Rectal smooth muscle tissue (tissue), 1 donor: ENCODE results near the gene ESYT3.

Experiments
- H3K27ac ChIP-seq: one replicate; pipeline ENCODE4 v1.7.0; 2013; ENCODE audit warnings: low read depth, low read length, inconsistent platforms
- H3K27me3 ChIP-seq: one replicate; pipeline ENCODE4 v1.7.0; 2013; ENCODE audit warnings: low read length; ENCODE audit not compliant: control insufficient read depth, insufficient read depth
- H3K36me3 ChIP-seq: one replicate; pipeline ENCODE4 v1.7.0; 2013; ENCODE audit warnings: low read length; ENCODE audit not compliant: control insufficient read depth, insufficient read depth
- H3K4me1 ChIP-seq: one replicate; pipeline ENCODE4 v1.7.0; 2013; ENCODE audit warnings: low read length; ENCODE audit not compliant: control insufficient read depth, insufficient read depth
- H3K4me3 ChIP-seq: one replicate; pipeline ENCODE4 v1.7.0; 2013; ENCODE audit warnings: low read length
- H3K9ac ChIP-seq: one replicate; pipeline ENCODE4 v1.7.0; 2013; ENCODE audit warnings: low read length

ESYT3 gene

DNA sequence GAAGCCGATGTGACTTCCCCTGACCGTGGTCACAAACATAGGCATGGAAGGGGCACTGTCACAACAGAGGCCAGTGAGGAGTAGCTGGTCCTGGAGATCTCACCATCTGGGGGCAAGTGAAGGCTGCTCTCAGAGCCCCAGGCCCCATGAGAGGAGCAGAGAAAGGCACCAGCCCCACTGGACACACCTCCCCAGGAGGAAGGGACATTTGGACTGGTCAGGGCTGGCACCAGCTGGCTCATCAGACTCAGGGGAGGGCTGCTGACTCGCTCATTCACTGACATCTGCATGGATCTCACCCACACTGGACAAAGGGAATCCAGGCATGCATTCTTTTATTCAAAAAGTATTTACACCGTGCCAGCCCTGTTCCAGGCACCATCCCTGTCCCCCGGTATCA, 26.8 kb downstream of the ESYT3 start:
- no peak overlapping the region for H3K9ac ChIP-seq
- H3K27ac ChIP-seq = no peak overlapping the region
- no peaks in the 10 kb centered on the region for H3K36me3 ChIP-seq
- no peak overlapping the region for H3K4me3 ChIP-seq
- no peaks in the 10 kb centered on the region for H3K27me3 ChIP-seq
- no peaks in the 10 kb centered on the region for H3K4me1 ChIP-seq

DNA sequence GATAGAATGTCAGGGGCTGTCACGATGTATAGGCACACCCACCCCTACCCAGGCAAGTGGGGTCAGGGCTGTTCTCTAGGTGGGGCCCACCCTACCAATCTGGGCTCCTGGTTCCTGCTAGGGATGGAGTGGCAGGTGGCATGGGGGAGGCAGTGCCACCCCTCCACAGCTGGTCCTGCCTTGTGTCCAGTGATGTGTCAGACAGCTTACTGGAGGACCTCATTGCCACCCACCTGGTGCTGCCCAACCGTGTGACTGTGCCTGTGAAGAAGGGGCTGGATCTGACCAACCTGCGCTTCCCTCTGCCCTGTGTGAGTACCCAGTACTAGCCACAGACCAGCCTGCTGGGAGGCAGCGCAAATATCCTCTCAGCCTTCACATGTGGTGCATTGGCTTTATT, 27.5 kb downstream of the ESYT3 start:
- Histone ChIP-seq H3K27ac (no peak overlapping the region), H3K9ac (no peak overlapping the region), H3K36me3 (no peaks in the 10 kb centered on the region), H3K27me3 (no peaks in the 10 kb centered on the region), H3K4me3 (no peak overlapping the region), H3K4me1 (no peaks in the 10 kb centered on the region)

DNA sequence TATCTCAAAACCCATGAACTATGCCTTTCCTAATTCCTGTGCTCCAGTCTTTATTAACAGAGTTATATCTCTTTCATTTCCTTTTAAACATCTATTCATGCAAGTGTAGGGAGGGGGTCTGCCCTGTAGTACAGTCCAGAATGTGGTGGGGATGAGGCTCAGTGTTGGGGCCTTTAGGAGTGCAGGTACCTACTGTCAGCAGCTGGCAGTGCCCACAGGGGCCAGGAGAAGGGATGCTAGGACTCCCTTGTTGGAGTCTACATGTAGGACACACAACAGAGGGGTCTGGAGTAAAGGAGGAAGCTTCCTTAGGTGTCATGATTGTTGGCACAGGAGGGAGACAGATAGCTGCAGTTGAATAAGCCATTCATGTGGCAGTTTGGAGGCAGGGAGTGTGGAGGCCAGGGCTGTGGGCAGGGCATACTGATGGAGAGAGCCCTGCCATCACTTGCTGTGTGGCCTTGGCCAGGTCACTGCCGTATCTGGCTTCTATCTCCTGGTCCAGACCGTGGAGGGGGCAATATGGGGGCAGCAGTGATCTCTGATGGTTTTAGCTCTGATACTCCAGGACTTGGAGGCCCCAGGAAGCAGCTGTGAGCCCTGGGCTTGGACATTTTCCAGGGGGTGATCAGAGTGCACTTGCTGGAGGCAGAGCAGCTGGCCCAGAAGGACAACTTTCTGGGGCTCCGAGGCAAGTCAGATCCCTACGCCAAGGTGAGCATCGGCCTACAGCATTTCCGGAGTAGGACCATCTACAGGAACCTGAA, 29.5 kb downstream of the ESYT3 start:
- Histone ChIP-seq H3K4me1 (peaks cover 6% of the 10 kb centered on the region), H3K36me3 (no peaks in the 10 kb centered on the region), H3K4me3 (no peak overlapping the region), H3K9ac (no peak overlapping the region), H3K27ac (no peak overlapping the region), H3K27me3 (no peaks in the 10 kb centered on the region)

- Histone ChIP-seq H3K27me3 (no peaks in the 10 kb centered on the region), H3K4me3 (no peak overlapping the region), H3K9ac (no peak overlapping the region), H3K27ac (no peak overlapping the region), H3K4me1 (peaks cover 11% of the 10 kb centered on the region), H3K36me3 (no peaks in the 10 kb centered on the region)
Measured at GRCh38 chr3:138464491-138464860, 30.1 kb downstream of the ESYT3 start.

GRCh38 chr3:138465451-138465850, 31.0 kb downstream of the ESYT3 start:
- no peaks in the 10 kb centered on the region for H3K36me3 ChIP-seq
- no peak overlapping the region for H3K27ac ChIP-seq
- no peaks in the 10 kb centered on the region for H3K27me3 ChIP-seq
- no peak overlapping the region for H3K9ac ChIP-seq
- H3K4me1 ChIP-seq = peaks cover 21% of the 10 kb centered on the region
- H3K4me3 ChIP-seq = no peak overlapping the region

- Histone ChIP-seq H3K36me3 (no peaks in the 10 kb centered on the region), H3K4me3 (no peak overlapping the region), H3K9ac (no peak overlapping the region), H3K27ac (no peak overlapping the region), H3K27me3 (no peaks in the 10 kb centered on the region), H3K4me1 (peaks cover 21% of the 10 kb centered on the region)
Measured at GRCh38 chr3:138465925-138466324, 31.5 kb downstream of the ESYT3 start.

- H3K36me3 ChIP-seq = no peaks in the 10 kb centered on the region
- no peak overlapping the region for H3K27ac ChIP-seq
- no peak overlapping the region for H3K9ac ChIP-seq
- no peaks in the 10 kb centered on the region for H3K27me3 ChIP-seq
- peaks cover 21% of the 10 kb centered on the region for H3K4me1 ChIP-seq
- no peak overlapping the region for H3K4me3 ChIP-seq
Measured at GRCh38 chr3:138467931-138468330, 33.5 kb downstream of the ESYT3 start.

DNA sequence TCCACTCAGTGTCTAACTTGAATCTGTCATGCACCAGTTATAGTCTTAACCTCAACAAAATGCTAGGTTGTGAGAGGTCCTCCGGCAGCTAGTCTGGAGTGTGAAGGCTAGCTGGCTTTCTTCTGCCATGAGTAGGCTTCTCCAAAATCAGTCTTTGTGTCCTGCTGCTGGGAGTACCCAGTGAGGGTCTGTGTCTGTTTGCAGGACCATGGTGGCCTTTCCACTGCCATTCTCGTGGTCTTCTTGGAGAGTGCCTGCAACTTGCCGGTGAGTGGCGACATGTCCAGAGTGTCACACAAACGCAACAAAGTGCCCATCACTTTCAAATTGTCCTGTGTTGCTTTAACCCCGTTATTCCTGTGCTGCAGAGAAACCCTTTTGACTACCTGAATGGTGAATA, 34.0 kb downstream of the ESYT3 start:
- Histone ChIP-seq H3K27ac (peak overlapping the region; percentile 90), H3K9ac (no peak overlapping the region)

GRCh38 chr3:138468886-138469285, 34.5 kb downstream of the ESYT3 start:
- peaks cover 21% of the 10 kb centered on the region for H3K4me1 ChIP-seq
- no peaks in the 10 kb centered on the region for H3K27me3 ChIP-seq
- no peak overlapping the region for H3K9ac ChIP-seq
- H3K4me3 ChIP-seq = no peak overlapping the region
- no peaks in the 10 kb centered on the region for H3K36me3 ChIP-seq
- peak overlapping the region; percentile 90 for H3K27ac ChIP-seq

More for the DNA sequence above, 34.0 kb downstream of the ESYT3 start:
- Histone ChIP-seq H3K4me3 (no peak overlapping the region), H3K36me3 (no peaks in the 10 kb centered on the region), H3K4me1 (peaks cover 21% of the 10 kb centered on the region), H3K27me3 (no peaks in the 10 kb centered on the region)

GRCh38 chr3:138469874-138470273, 35.5 kb downstream of the ESYT3 start:
- peak overlapping the region; percentile 90 for H3K27ac ChIP-seq
- no peak overlapping the region for H3K4me3 ChIP-seq
- H3K36me3 ChIP-seq = no peaks in the 10 kb centered on the region
- H3K27me3 ChIP-seq = no peaks in the 10 kb centered on the region
- H3K9ac ChIP-seq = no peak overlapping the region
- peaks cover 21% of the 10 kb centered on the region for H3K4me1 ChIP-seq

GRCh38 chr3:138470687-138471086, 36.3 kb downstream of the ESYT3 start:
- no peak overlapping the region for H3K9ac ChIP-seq
- no peaks in the 10 kb centered on the region for H3K36me3 ChIP-seq
- H3K27me3 ChIP-seq = no peaks in the 10 kb centered on the region
- H3K4me3 ChIP-seq = no peak overlapping the region
- H3K27ac ChIP-seq = peak overlapping the region; percentile 90
- H3K4me1 ChIP-seq = peaks cover 21% of the 10 kb centered on the region

- Histone ChIP-seq H3K36me3 (no peaks in the 10 kb centered on the region), H3K4me1 (peaks cover 21% of the 10 kb centered on the region), H3K27me3 (no peaks in the 10 kb centered on the region), H3K9ac (no peak overlapping the region), H3K27ac (peak overlapping the region; percentile 6), H3K4me3 (no peak overlapping the region)
Measured at GRCh38 chr3:138471481-138471880, 37.1 kb downstream of the ESYT3 start.

GRCh38 chr3:138472141-138472825, 37.9 kb downstream of the ESYT3 start:
- Histone ChIP-seq H3K27ac (no peak overlapping the region), H3K36me3 (no peaks in the 10 kb centered on the region), H3K27me3 (no peaks in the 10 kb centered on the region), H3K9ac (no peak overlapping the region), H3K4me1 (peaks cover 21% of the 10 kb centered on the region), H3K4me3 (no peak overlapping the region)
